CD8-positive, alpha-beta memory T cell (primary cell): ENCODE measurements around the gene CACTIN. TPM values are rescaled to one million over a fixed set of nuclear protein-coding genes. Genes with fewer than 3 reads are reported as not detected.

Experiments used
- CTCF ChIA-PET: fragments of 350-600 bp; sonication (Branson Sonifier 250); formaldehyde crosslinking; loops from one replicate; lab custom pipeline; 2021; ENCODE audit warnings: antibody characterized with exemption; lab: Charles Lee
- POLR2A ChIA-PET: fragments of 350-600 bp; sonication (Branson Sonifier 250); formaldehyde crosslinking; loops from one replicate; lab custom pipeline; 2021; ENCODE audit warnings: antibody characterized with exemption; lab: Charles Lee
- DNase-seq, 5 donors: peaks; one replicate each; pipeline versions ENCODE4 v3.0.0 to v3.0.0-alpha.2; 2020 to 2022; ENCODE audit warnings: mixed read lengths in 1 of 5
- H3K27ac ChIP-seq: one replicate; pipeline ENCODE4 v1.7.0; 2013; ENCODE audit warnings: low read depth, mild to moderate bottlenecking, low read length, moderate library complexity
- H3K27me3 ChIP-seq: 2 replicates; pipeline ENCODE4 v1.7.0; 2013; ENCODE audit warnings: low read length, mild to moderate bottlenecking; ENCODE audit not compliant: insufficient read depth, poor library complexity, severe bottlenecking
- H3K36me3 ChIP-seq: 2 replicates; pipeline ENCODE4 v1.7.0; 2013; ENCODE audit warnings: mild to moderate bottlenecking, low read length, moderate library complexity; ENCODE audit not compliant: insufficient read depth
- H3K4me1 ChIP-seq: 2 replicates; pipeline ENCODE4 v1.7.0; 2013; ENCODE audit warnings: mild to moderate bottlenecking, low read length, moderate library complexity; ENCODE audit not compliant: insufficient read depth
- H3K4me3 ChIP-seq: 2 replicates; pipeline ENCODE4 v1.7.0; 2013; ENCODE audit warnings: mild to moderate bottlenecking, low read length
- H3K9me3 ChIP-seq: 2 replicates; pipeline ENCODE4 v1.7.0; 2013; ENCODE audit warnings: mild to moderate bottlenecking, low read length
- H3K27ac Mint-ChIP-seq, 8 donors: one replicate each; pipeline ENCODE4 v1.8.0; 2020 to 2021; ENCODE audit warnings: mixed read lengths in 8 of 8, mild to moderate bottlenecking in 6 of 8, inconsistent platforms in 3 of 8, moderate library complexity in 3 of 8
- H3K27me3 Mint-ChIP-seq, 2 donors: one replicate each; pipeline ENCODE4 v1.8.0; 2020 to 2021; ENCODE audit warnings: mixed read lengths in 2 of 2, mild to moderate bottlenecking in 1 of 2, moderate library complexity in 1 of 2
- H3K36me3 Mint-ChIP-seq, 3 donors: one replicate each; pipeline ENCODE4 v1.8.0; 2020 to 2021; ENCODE audit warnings: mixed read lengths in 3 of 3, inconsistent platforms in 1 of 3, mild to moderate bottlenecking in 1 of 3
- H3K4me1 Mint-ChIP-seq, 3 donors: one replicate each; pipeline ENCODE4 v1.8.0; 2020 to 2021; ENCODE audit warnings: mixed read lengths in 3 of 3, inconsistent platforms in 1 of 3, mild to moderate bottlenecking in 1 of 3
- H3K4me3 Mint-ChIP-seq, 7 donors: one replicate each; pipeline ENCODE4 v1.8.0; 2020 to 2021; ENCODE audit warnings: mixed read lengths in 7 of 7, mild to moderate bottlenecking in 6 of 7, moderate library complexity in 4 of 7, inconsistent platforms in 2 of 7
- H3K9me3 Mint-ChIP-seq, 5 donors: one replicate each; pipeline ENCODE4 v1.8.0; 2020 to 2022; ENCODE audit warnings: mixed read lengths in 5 of 5, mild to moderate bottlenecking in 3 of 5, moderate library complexity in 2 of 5, inconsistent platforms in 1 of 5
- polyA plus RNA-seq: library from polyadenylated mRNA; unstranded; fragments of 300-500 nt; fragmentation: Illumina TruSeq; gene quantifications from one replicate; pipeline ENCODE4 v1.2.3, GENCODE V29; 2021
- total RNA-seq, 2 experiments: library from RNA; stranded (reverse); gene quantifications; one replicate each; pipeline ENCODE4 v1.2.3, GENCODE V29; 2021

Gene CACTIN
- total and polyA plus RNA-seq, 3 experiments from 2014 or later, result 16.8 to 39.5 (median 37.2) TPM

- H3K27ac Mint-ChIP-seq, result peak overlapping the region in 2 of 8 donors; percentile 42 to 79
- no peaks in the 10 kb centered on the region for H3K27me3 Mint-ChIP-seq
- H3K9me3 Mint-ChIP-seq, result no peaks in the 10 kb centered on the region
- no peak for DNase-seq
- Histone ChIP-seq H3K27ac (no peak overlapping the region), H3K9me3 (no peaks in the 10 kb centered on the region), H3K4me3 (no peak overlapping the region), H3K4me1 (peaks cover 20% of the 10 kb centered on the region), H3K27me3 (no peaks in the 10 kb centered on the region), H3K36me3 (no peaks in the 10 kb centered on the region)
- H3K4me3 Mint-ChIP-seq, result peak overlapping the region in 5 of 7 donors; percentile 73 to 97 (median 89)
- POLR2A ChIA-PET, result interaction anchor here (0.6 kb wide), 1 partner anchor 35 kb away, joined by 3 read pairs; no protein-coding TSS in a partner anchor
- H3K4me1 Mint-ChIP-seq, result peaks cover 26 to 36% (median 36%) of the 10 kb centered on the region in 3 donors
- CTCF ChIA-PET, result no interaction called here
- H3K36me3 Mint-ChIP-seq, result peaks cover 0 to 47% (median 4%) of the 10 kb centered on the region in 3 donors
These were observed 2.9 kb downstream of the CACTIN start for GRCh38 chr19:3623716-3624115.

GRCh38 chr19:3622224-3622623 lies 4.4 kb downstream of the CACTIN start:
- no peaks in the 10 kb centered on the region for H3K9me3 Mint-ChIP-seq

GRCh38 chr19:3621689-3622088 lies 4.9 kb downstream of the CACTIN start:
- Mint-ChIP-seq H3K27ac (no peak overlapping the region), H3K4me3 (no peak overlapping the region), H3K9me3 (no peaks in the 10 kb centered on the region), H3K4me1 (peaks cover 26 to 31% (median 30%) of the 10 kb centered on the region in 3 donors), H3K36me3 (peaks cover 0 to 53% (median 4%) of the 10 kb centered on the region in 3 donors), H3K27me3 (no peaks in the 10 kb centered on the region)
- DNase-seq, result no peak
- Histone ChIP-seq H3K9me3 (no peaks in the 10 kb centered on the region), H3K4me1 (peaks cover 19% of the 10 kb centered on the region), H3K27me3 (no peaks in the 10 kb centered on the region), H3K36me3 (no peaks in the 10 kb centered on the region), H3K27ac (no peak overlapping the region), H3K4me3 (no peak overlapping the region)
- ChIA-PET CTCF (interaction anchor here (0.6 kb wide), 1 partner anchor 12 kb away, joined by 3 read pairs; no protein-coding TSS in a partner anchor), POLR2A (no interaction called here)

More at GRCh38 chr19:3622224-3622623, 4.4 kb downstream of the CACTIN start:
- peak overlapping the region in 3 of 7 donors; percentile 19 to 77 (median 29) for H3K4me3 Mint-ChIP-seq
- no peaks in the 10 kb centered on the region for H3K27me3 ChIP-seq
- no peak for DNase-seq
- H3K27me3 Mint-ChIP-seq, result no peaks in the 10 kb centered on the region
- peaks cover 0 to 52% (median 4%) of the 10 kb centered on the region in 3 donors for H3K36me3 Mint-ChIP-seq
- H3K36me3 ChIP-seq, result no peaks in the 10 kb centered on the region
- H3K4me1 Mint-ChIP-seq, result peaks cover 29 to 36% (median 35%) of the 10 kb centered on the region in 3 donors
- H3K4me3 ChIP-seq, result no peak overlapping the region
- H3K9me3 ChIP-seq, result no peaks in the 10 kb centered on the region
- ChIA-PET CTCF (interaction anchor here (0.6 to 0.9 kb wide), 2 partner anchors 11 to 101 kb away, joined by 3 read pairs; no protein-coding TSS in a partner anchor), POLR2A (no interaction called here)
- no peak overlapping the region for H3K27ac ChIP-seq
- H3K4me1 ChIP-seq, result peaks cover 21% of the 10 kb centered on the region
- H3K27ac Mint-ChIP-seq, result peak overlapping the region in 1 of 8 donors; percentile 42

GRCh38 chr19:3620817-3621547 lies 5.6 kb downstream of the CACTIN start:
- no peak for DNase-seq
- POLR2A ChIA-PET, result no interaction called here
- H3K9me3 Mint-ChIP-seq, result no peaks in the 10 kb centered on the region
- no peak overlapping the region for H3K27ac Mint-ChIP-seq
- CTCF ChIA-PET, result no interaction called here
- H3K4me1 Mint-ChIP-seq, result peaks cover 22 to 25% (median 23%) of the 10 kb centered on the region in 3 donors
- no peak overlapping the region for H3K27ac ChIP-seq
- H3K27me3 ChIP-seq, result no peaks in the 10 kb centered on the region
- peaks cover 0 to 51% (median 4%) of the 10 kb centered on the region in 3 donors for H3K36me3 Mint-ChIP-seq
- H3K27me3 Mint-ChIP-seq, result no peaks in the 10 kb centered on the region
- peaks cover 18% of the 10 kb centered on the region for H3K4me1 ChIP-seq
- H3K36me3 ChIP-seq, result no peaks in the 10 kb centered on the region
- H3K4me3 Mint-ChIP-seq, result no peak overlapping the region
- H3K9me3 ChIP-seq, result no peaks in the 10 kb centered on the region
- no peak overlapping the region for H3K4me3 ChIP-seq

DNA sequence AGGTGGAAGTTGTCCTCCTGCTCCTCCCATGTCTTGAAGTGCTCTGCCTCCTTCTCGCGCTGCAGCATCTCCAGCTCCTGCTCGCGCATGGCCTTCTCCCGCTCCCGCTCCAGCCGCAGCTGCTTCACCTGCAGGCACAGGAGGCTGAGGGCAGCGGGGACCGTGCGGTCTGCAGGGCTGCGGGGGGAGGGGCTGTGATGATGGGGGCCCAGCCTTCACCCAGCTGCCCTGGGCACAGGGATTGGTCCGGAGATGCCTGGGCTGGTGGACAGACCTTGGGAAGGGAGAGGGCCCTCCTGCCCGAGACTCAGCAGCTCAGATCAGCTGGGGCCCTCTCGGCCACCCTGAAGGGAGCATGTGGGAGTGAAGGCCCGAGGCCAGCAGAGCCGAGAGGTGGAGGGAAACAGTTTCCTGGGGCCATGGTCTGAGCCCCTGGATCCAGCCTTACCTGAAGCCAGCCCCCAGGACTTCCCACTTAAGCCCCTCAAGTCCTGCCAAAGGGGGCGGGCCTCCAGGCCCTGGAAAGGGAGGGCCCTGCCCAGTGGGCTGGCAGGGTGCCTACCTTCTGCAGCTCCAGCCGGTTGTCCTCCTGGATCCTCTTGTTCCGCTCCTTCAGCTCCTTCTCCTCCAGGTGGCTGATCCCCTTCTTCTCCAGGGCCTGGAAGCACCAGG lies 6.3 kb downstream of the CACTIN start:
- no peaks in the 10 kb centered on the region for H3K27me3 Mint-ChIP-seq
- no peak overlapping the region for H3K27ac ChIP-seq
- DNase-seq, result no peak
- peaks cover 0 to 55% (median 4%) of the 10 kb centered on the region in 3 donors for H3K36me3 Mint-ChIP-seq
- H3K27me3 ChIP-seq, result no peaks in the 10 kb centered on the region
- H3K36me3 ChIP-seq, result no peaks in the 10 kb centered on the region
- no peak overlapping the region for H3K4me3 ChIP-seq
- no peak overlapping the region for H3K4me3 Mint-ChIP-seq
- no peaks in the 10 kb centered on the region for H3K9me3 ChIP-seq
- peaks cover 11% of the 10 kb centered on the region for H3K4me1 ChIP-seq
- POLR2A ChIA-PET, result no interaction called here
- H3K27ac Mint-ChIP-seq, result no peak overlapping the region
- CTCF ChIA-PET, result no interaction called here
- H3K9me3 Mint-ChIP-seq, result no peaks in the 10 kb centered on the region
- H3K4me1 Mint-ChIP-seq, result peaks cover 18 to 19% (median 18%) of the 10 kb centered on the region in 3 donors

- H3K4me3 ChIP-seq, result no peak overlapping the region
- no peak overlapping the region for H3K27ac Mint-ChIP-seq
- no peak overlapping the region for H3K27ac ChIP-seq
- H3K27me3 Mint-ChIP-seq, result no peaks in the 10 kb centered on the region
- ChIA-PET CTCF (interaction anchor here (1.0 to 1.3 kb wide), 4 partner anchors 11 to 75 kb away, joined by 3 to 4 read pairs (median 4); partner anchors contain the start of gene GIPC3), POLR2A (no interaction called here)
- no peaks in the 10 kb centered on the region for H3K36me3 ChIP-seq
- H3K9me3 Mint-ChIP-seq, result no peaks in the 10 kb centered on the region
- peaks cover 5% of the 10 kb centered on the region for H3K4me1 ChIP-seq
- DNase-seq, result no peak
- H3K9me3 ChIP-seq, result no peaks in the 10 kb centered on the region
- no peak overlapping the region for H3K4me3 Mint-ChIP-seq
- H3K4me1 Mint-ChIP-seq, result peaks cover 12 to 15% (median 13%) of the 10 kb centered on the region in 3 donors
- H3K36me3 Mint-ChIP-seq, result peaks cover 0 to 56% (median 4%) of the 10 kb centered on the region in 3 donors
- H3K27me3 ChIP-seq, result no peaks in the 10 kb centered on the region
These were observed 7.0 kb downstream of the CACTIN start for GRCh38 chr19:3619631-3620012.

GRCh38 chr19:3618811-3619630 lies 7.6 kb downstream of the CACTIN start:
- H3K4me1 Mint-ChIP-seq, result peaks cover 6 to 9% (median 7%) of the 10 kb centered on the region in 3 donors
- H3K27ac ChIP-seq, result no peak overlapping the region

More at GRCh38 chr19:3618811-3619630, 7.6 kb downstream of the CACTIN start:
- ChIA-PET CTCF (interaction anchor here (0.7 to 1.3 kb wide), 8 partner anchors 10 to 74 kb away, joined by 3 to 5 read pairs (median 3); partner anchors contain the start of gene GIPC3), POLR2A (no interaction called here)
- no peak overlapping the region for H3K4me3 ChIP-seq
- peaks cover 5% of the 10 kb centered on the region for H3K4me1 ChIP-seq
- DNase-seq, result no peak
- H3K4me3 Mint-ChIP-seq, result no peak overlapping the region
- no peaks in the 10 kb centered on the region for H3K27me3 Mint-ChIP-seq
- peaks cover 0 to 50% (median 4%) of the 10 kb centered on the region in 3 donors for H3K36me3 Mint-ChIP-seq
- H3K9me3 ChIP-seq, result no peaks in the 10 kb centered on the region
- H3K27ac Mint-ChIP-seq, result no peak overlapping the region
- H3K36me3 ChIP-seq, result no peaks in the 10 kb centered on the region
- H3K9me3 Mint-ChIP-seq, result no peaks in the 10 kb centered on the region
- no peaks in the 10 kb centered on the region for H3K27me3 ChIP-seq
